K562 (cell line): Measurements from ENCODE around the gene PKIB.

Experiments
- ARNT ChIP-seq, 2 experiments: fragments of 450-650 bp; IDR thresholded peaks; 2 replicates each; pipeline ENCODE4 v1.6.1; 2016; ENCODE audit warnings: mild to moderate bottlenecking in 1 of 2
- ATF7 ChIP-seq: fragments of 450-650 bp; IDR thresholded peaks from 2 replicates; pipeline ENCODE4 v1.7.1; 2014; ENCODE audit warnings: mild to moderate bottlenecking, moderate library complexity
- GATAD2B ChIP-seq: fragments of 450-650 bp; IDR thresholded peaks from 2 replicates; pipeline ENCODE4 v1.6.1; 2017; ENCODE audit warnings: mild to moderate bottlenecking, borderline replicate concordance
- HIVEP1 ChIP-seq: fragments of 250-450 bp; sonication (Bioruptor Pico); IDR thresholded peaks from 2 replicates; pipeline ENCODE4 v1.4.0; 2020; ENCODE audit warnings: mild to moderate bottlenecking
- POLR2AphosphoS5 ChIP-seq: IDR thresholded peaks from 2 replicates; pipeline ENCODE4 v1.6.1; 2011; ENCODE audit warnings: mild to moderate bottlenecking, low read depth, low read length, moderate library complexity; ENCODE audit not compliant: control insufficient read depth, insufficient read depth
- PTTG1 ChIP-seq: fragments of 450-650 bp; IDR thresholded peaks from 2 replicates; pipeline ENCODE4 v1.6.1; 2016; ENCODE audit warnings: low read depth, mild to moderate bottlenecking, missing genetic modification characterization, missing compliant biosample characterization
- SIN3A ChIP-seq, 2 experiments: fragments of 150-350 bp in 1 of 2; IDR thresholded peaks; 2 replicates each; pipeline ENCODE4 v1.6.1; 2011 to 2016; ENCODE audit warnings: borderline replicate concordance in 2 of 2, low read depth in 2 of 2, low read length in 2 of 2, mild to moderate bottlenecking in 2 of 2, moderate library complexity in 2 of 2; ENCODE audit not compliant: control insufficient read depth in 1 of 2
- SMARCE1 ChIP-seq: fragments of 450-650 bp; IDR thresholded peaks from 2 replicates; pipeline ENCODE4 v1.7.1; 2016; ENCODE audit warnings: mild to moderate bottlenecking
- SP1 ChIP-seq: sonication (generic); formaldehyde crosslinking; IDR thresholded peaks from 2 replicates; pipeline ENCODE4 v1.8.1; 2022; ENCODE audit warnings: mild to moderate bottlenecking, missing genetic modification reagents
- TFAP4 ChIP-seq: sonication (generic); formaldehyde crosslinking; IDR thresholded peaks from 2 replicates; pipeline ENCODE4 v1.8.0; 2022; ENCODE audit warnings: missing genetic modification reagents, mild to moderate bottlenecking, moderate library complexity, borderline replicate concordance
- XRCC3 ChIP-seq: fragments of 450-650 bp; IDR thresholded peaks from 2 replicates; pipeline ENCODE4 v1.6.1; 2017; ENCODE audit warnings: mild to moderate bottlenecking, moderate library complexity
- ZNF280B ChIP-seq: fragments of 250-450 bp; sonication (Bioruptor Pico); IDR thresholded peaks from 2 replicates; pipeline ENCODE4 v1.5.1; 2021; ENCODE audit warnings: mild to moderate bottlenecking

DNA sequence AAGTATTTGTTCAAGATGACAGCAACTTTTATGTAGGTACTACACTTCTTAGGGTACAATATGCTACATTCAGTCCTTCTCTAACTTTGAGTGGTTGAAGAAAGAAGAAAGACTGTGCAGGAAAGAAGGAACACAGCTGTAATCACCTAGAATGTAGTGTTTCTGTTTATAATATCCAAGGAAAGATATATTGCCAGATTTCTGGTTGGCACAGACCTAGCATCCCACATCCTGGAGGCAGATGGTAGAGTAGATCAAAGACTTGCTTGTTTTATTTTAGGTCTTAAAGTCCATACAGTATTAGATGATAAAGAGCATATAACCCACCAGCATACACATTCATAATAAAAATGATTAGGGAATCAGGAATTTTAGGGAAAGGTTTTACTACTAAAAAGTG lies 156.1 kb downstream of the PKIB start:
- TF ChIP-seq SP1 (CRISPR knock-in tag) (no peak), PTTG1 (tag) (no peak), ARNT (IDR thresholded peaks at IDR 0.05) (no peak), SMARCE1 (no peak), TFAP4 (CRISPR knock-in tag) (no peak), SIN3A (IDR thresholded peaks at IDR 0.05; ENCODE audit: borderline replicate concordance in 2 of 2, control insufficient read depth in 1 of 2, low read depth in 2 of 2, low read length in 2 of 2) (no peak), POLR2AphosphoS5 (no peak), HIVEP1 (CRISPR knock-in tag) (no peak), ZNF280B (no peak), ATF7 (no peak), XRCC3 (no peak), GATAD2B (no peak)
